ENCODE measurements around the gene MED12. TPM values are rescaled to one million over a fixed set of nuclear protein-coding genes. Genes with fewer than 3 reads are reported as not detected.

Gene MED12
- total and polyA plus RNA-seq, 4 donors, result 5.0 to 68.4 (median 33.0) TPM

GRCh38 chrX:71095555-71095980 lies 22.8 kb upstream of the MED12 start, which contains the start of gene FOXO4:
Gene FOXO4 (plus strand): TSS chrX:71095851. CDS start chrX:71096529, 678 bp downstream.
- H3K27me3 ChIP-seq (ENCODE audit: control insufficient read depth in 1 of 2, insufficient read depth in 2 of 2, low read length in 1 of 2), result no peaks in the 10 kb centered on the region
- no peaks in the 10 kb centered on the region for H3K36me3 ChIP-seq (ENCODE audit: control insufficient read depth in 1 of 2, insufficient read depth in 2 of 2, low read length in 1 of 2)
- DNase-seq, result peak; percentile 95
- H3K9me3 ChIP-seq (ENCODE audit: control insufficient read depth, low read length), result no peaks in the 10 kb centered on the region
- H3K27ac ChIP-seq (ENCODE audit: low read depth in 1 of 2, low read length in 2 of 2), result peak within 1 kb of the TSS in 1 of 2 donors; percentile 52
- ATAC-seq (ENCODE audit: low FRiP score), result peak; percentile 88
- 1 to 12% methylated on average over 29 of the region's 29 CpGs for WGBS, 2 donors
- peak within 1 kb of the TSS; percentile 52 to 66 for H3K4me3 ChIP-seq (ENCODE audit: low read length in 2 of 2)
- intact Hi-C loops (cut with DNase I), result no loop called here
- no peaks in the 10 kb centered on the region for H3K4me1 ChIP-seq (ENCODE audit: control insufficient read depth in 1 of 2, insufficient read depth in 2 of 2, low read length in 2 of 2)

- H3K9me3 ChIP-seq (ENCODE audit: control insufficient read depth, low read length), result no peaks in the 10 kb centered on the region
- 1 to 15% methylated on average over 45 to 46 of the region's 46 CpGs for WGBS, 2 donors
- peak overlapping the region in 1 of 2 donors; percentile 52 for H3K27ac ChIP-seq (ENCODE audit: low read depth in 1 of 2, low read length in 2 of 2)
- ATAC-seq (ENCODE audit: low FRiP score) (peak; percentile 87), DNase-seq (peak in 1 of 2 donors; percentile 74)
- intact Hi-C loops (cut with DNase I), result no loop called here
- no peaks in the 10 kb centered on the region for H3K36me3 ChIP-seq (ENCODE audit: control insufficient read depth in 1 of 2, insufficient read depth in 2 of 2, low read length in 1 of 2)
- H3K4me1 ChIP-seq (ENCODE audit: control insufficient read depth in 1 of 2, insufficient read depth in 2 of 2, low read length in 2 of 2), result no peaks in the 10 kb centered on the region
- H3K27me3 ChIP-seq (ENCODE audit: control insufficient read depth in 1 of 2, insufficient read depth in 2 of 2, low read length in 1 of 2), result no peaks in the 10 kb centered on the region
- H3K4me3 ChIP-seq (ENCODE audit: low read length in 2 of 2), result peak overlapping the region; percentile 52 to 60
Measured at GRCh38 chrX:71095981-71096759, 22.2 kb upstream of the MED12 start.

GRCh38 chrX:71096760-71097032 lies 21.7 kb upstream of the MED12 start:
- H3K36me3 ChIP-seq (ENCODE audit: control insufficient read depth in 1 of 2, insufficient read depth in 2 of 2, low read length in 1 of 2), result no peaks in the 10 kb centered on the region
- H3K4me3 ChIP-seq (ENCODE audit: low read length in 2 of 2), result peak overlapping the region; percentile 52 to 60
- H3K27ac ChIP-seq (ENCODE audit: low read depth in 1 of 2, low read length in 2 of 2), result no peak overlapping the region
- intact Hi-C loops (cut with DNase I), result no loop called here
- ATAC-seq (ENCODE audit: low FRiP score), result peak; percentile 16
- H3K4me1 ChIP-seq (ENCODE audit: control insufficient read depth in 1 of 2, insufficient read depth in 2 of 2, low read length in 2 of 2), result no peaks in the 10 kb centered on the region
- H3K9me3 ChIP-seq (ENCODE audit: control insufficient read depth, low read length), result no peaks in the 10 kb centered on the region
- 7 to 25% methylated on average over 9 of the region's 9 CpGs for WGBS, 2 donors
- no peaks in the 10 kb centered on the region for H3K27me3 ChIP-seq (ENCODE audit: control insufficient read depth in 1 of 2, insufficient read depth in 2 of 2, low read length in 1 of 2)
- no peak for DNase-seq

- Histone ChIP-seq H3K4me1 (ENCODE audit: control insufficient read depth in 1 of 2, insufficient read depth in 2 of 2, low read length in 2 of 2) (no peaks in the 10 kb centered on the region), H3K9me3 (ENCODE audit: control insufficient read depth, low read length) (no peaks in the 10 kb centered on the region), H3K4me3 (ENCODE audit: low read length in 2 of 2) (no peak overlapping the region), H3K36me3 (ENCODE audit: control insufficient read depth in 1 of 2, insufficient read depth in 2 of 2, low read length in 1 of 2) (no peaks in the 10 kb centered on the region), H3K27ac (ENCODE audit: low read depth in 1 of 2, low read length in 2 of 2) (no peak overlapping the region), H3K27me3 (ENCODE audit: control insufficient read depth in 1 of 2, insufficient read depth in 2 of 2, low read length in 1 of 2) (no peaks in the 10 kb centered on the region)
- ATAC-seq (ENCODE audit: low FRiP score), result no peak
- intact Hi-C loops (cut with DNase I), result no loop called here
- peak; percentile 71 to 82 for DNase-seq
- WGBS, 2 donors, result 34 to 41% methylated on average over 2 of the region's 2 CpGs
Measured at GRCh38 chrX:71098302-71098701, 20.1 kb upstream of the MED12 start.

GRCh38 chrX:71098951-71099506 lies 19.4 kb upstream of the MED12 start:
- DNase-seq, result no peak
- ATAC-seq (ENCODE audit: low FRiP score), result no peak
- intact Hi-C loops (cut with DNase I), result no loop called here
- Histone ChIP-seq H3K27me3 (ENCODE audit: control insufficient read depth in 1 of 2, insufficient read depth in 2 of 2, low read length in 1 of 2) (no peaks in the 10 kb centered on the region), H3K4me3 (ENCODE audit: low read length in 2 of 2) (no peak overlapping the region), H3K36me3 (ENCODE audit: control insufficient read depth in 1 of 2, insufficient read depth in 2 of 2, low read length in 1 of 2) (no peaks in the 10 kb centered on the region), H3K4me1 (ENCODE audit: control insufficient read depth in 1 of 2, insufficient read depth in 2 of 2, low read length in 2 of 2) (no peaks in the 10 kb centered on the region), H3K27ac (ENCODE audit: low read depth in 1 of 2, low read length in 2 of 2) (no peak overlapping the region), H3K9me3 (ENCODE audit: control insufficient read depth, low read length) (no peaks in the 10 kb centered on the region)
- 50 to 69% methylated on average over 5 of the region's 5 CpGs for WGBS, 2 donors

GRCh38 chrX:71099736-71100135 lies 18.7 kb upstream of the MED12 start:
- H3K4me1 ChIP-seq (ENCODE audit: control insufficient read depth in 1 of 2, insufficient read depth in 2 of 2, low read length in 2 of 2), result no peaks in the 10 kb centered on the region
- 59 to 91% methylated on average over 4 of the region's 4 CpGs for WGBS, 2 donors
- intact Hi-C loops (cut with DNase I), result no loop called here
- no peaks in the 10 kb centered on the region for H3K36me3 ChIP-seq (ENCODE audit: control insufficient read depth in 1 of 2, insufficient read depth in 2 of 2, low read length in 1 of 2)
- H3K27ac ChIP-seq (ENCODE audit: low read depth in 1 of 2, low read length in 2 of 2), result no peak overlapping the region
- ATAC-seq (ENCODE audit: low FRiP score) (no peak), DNase-seq (no peak)
- H3K4me3 ChIP-seq (ENCODE audit: low read length in 2 of 2), result no peak overlapping the region
- no peaks in the 10 kb centered on the region for H3K27me3 ChIP-seq (ENCODE audit: control insufficient read depth in 1 of 2, insufficient read depth in 2 of 2, low read length in 1 of 2)
- no peaks in the 10 kb centered on the region for H3K9me3 ChIP-seq (ENCODE audit: control insufficient read depth, low read length)

- Histone ChIP-seq H3K4me1 (ENCODE audit: control insufficient read depth in 1 of 2, insufficient read depth in 2 of 2, low read length in 2 of 2) (no peaks in the 10 kb centered on the region), H3K9me3 (ENCODE audit: control insufficient read depth, low read length) (no peaks in the 10 kb centered on the region), H3K27ac (ENCODE audit: low read depth in 1 of 2, low read length in 2 of 2) (no peak overlapping the region), H3K36me3 (ENCODE audit: control insufficient read depth in 1 of 2, insufficient read depth in 2 of 2, low read length in 1 of 2) (no peaks in the 10 kb centered on the region), H3K27me3 (ENCODE audit: control insufficient read depth in 1 of 2, insufficient read depth in 2 of 2, low read length in 1 of 2) (no peaks in the 10 kb centered on the region), H3K4me3 (ENCODE audit: low read length in 2 of 2) (no peak overlapping the region)
- intact Hi-C loops (cut with DNase I), result no loop called here
- peak; percentile 15 for ATAC-seq (ENCODE audit: low FRiP score)
- peak in 1 of 2 donors; percentile 31 for DNase-seq
- WGBS, 2 donors, result 64 to 85% methylated on average over 31 of the region's 31 CpGs
Measured at GRCh38 chrX:71100581-71101505, 17.6 kb upstream of the MED12 start.

- H3K4me3 ChIP-seq (ENCODE audit: low read length in 2 of 2), result no peak overlapping the region
- no peaks in the 10 kb centered on the region for H3K36me3 ChIP-seq (ENCODE audit: control insufficient read depth in 1 of 2, insufficient read depth in 2 of 2, low read length in 1 of 2)
- intact Hi-C loops (cut with DNase I), result no loop called here
- peak in 1 of 2 donors; percentile 20 for DNase-seq
- no peaks in the 10 kb centered on the region for H3K4me1 ChIP-seq (ENCODE audit: control insufficient read depth in 1 of 2, insufficient read depth in 2 of 2, low read length in 2 of 2)
- 62 to 68% methylated on average over 3 of the region's 3 CpGs for WGBS, 2 donors
- no peak for ATAC-seq (ENCODE audit: low FRiP score)
- H3K27me3 ChIP-seq (ENCODE audit: control insufficient read depth in 1 of 2, insufficient read depth in 2 of 2, low read length in 1 of 2), result no peaks in the 10 kb centered on the region
- no peaks in the 10 kb centered on the region for H3K9me3 ChIP-seq (ENCODE audit: control insufficient read depth, low read length)
- no peak overlapping the region for H3K27ac ChIP-seq (ENCODE audit: low read depth in 1 of 2, low read length in 2 of 2)
Measured at GRCh38 chrX:71102292-71102691, 16.1 kb upstream of the MED12 start.
